PC-9 (cell line): ENCODE results near the gene ZNF710. TPM values are rescaled to one million over a fixed set of nuclear protein-coding genes. Genes with fewer than 3 reads are reported as not detected.

Experiments used
- BruUV-seq: library from RNA; stranded (reverse); fragments of 400-500 nt; replicated peaks from 2 replicates; lab custom pipeline; 2021; lab: Mats Ljungman, UMichigan
- CTCF ChIA-PET: fragments of 300-600 bp; sonication (Branson Sonifier 250); formaldehyde crosslinking; loops from one replicate; lab custom pipeline; 2022; ENCODE audit warnings: antibody characterized with exemption; lab: Charles Lee
- POLR2A ChIA-PET: fragments of 300-600 bp; sonication (Branson Sonifier 250); formaldehyde crosslinking; loops from one replicate; lab custom pipeline; 2022; ENCODE audit warnings: antibody characterized with exemption; ENCODE audit not compliant: unreplicated experiment; lab: Charles Lee
- DNase-seq, 2 experiments: peaks; one replicate each; pipeline versions ENCODE4 v3.0.0 to v3.0.0-alpha.2; 2015 to 2022; ENCODE audit warnings: mixed read lengths in 1 of 2
- H2AFZ ChIP-seq: fragments of 200-600 bp; sonication (generic); 2 replicates; pipeline ENCODE4 v1.8.1; 2017; ENCODE audit warnings: antibody characterized with exemption
- H3F3A ChIP-seq: fragments of 200-600 bp; sonication (generic); 2 replicates; pipeline ENCODE4 v1.8.1; 2017; ENCODE audit warnings: antibody characterized with exemption, mild to moderate bottlenecking, low read depth; ENCODE audit not compliant: insufficient read depth
- H3K27ac ChIP-seq: fragments of 200-600 bp; sonication (generic); 2 replicates; pipeline ENCODE4 v1.6.1; 2016; ENCODE audit warnings: mixed run types
- H3K27me3 ChIP-seq: fragments of 200-600 bp; sonication (generic); 2 replicates; pipeline ENCODE4 v1.6.1; 2016; ENCODE audit warnings: low read depth, mixed run types; ENCODE audit not compliant: insufficient read depth
- H3K36me3 ChIP-seq: fragments of 200-600 bp; sonication (generic); 2 replicates; pipeline ENCODE4 v1.6.1; 2016; ENCODE audit warnings: low read depth, mixed run types
- H3K4me1 ChIP-seq: fragments of 200-600 bp; sonication (generic); replicated peaks from 2 replicates; pipeline ENCODE4 v1.6.1; 2016; ENCODE audit warnings: mixed run types; ENCODE audit not compliant: insufficient read depth
- H3K4me2 ChIP-seq: fragments of 200-600 bp; sonication (generic); 2 replicates; pipeline ENCODE4 v1.6.1; 2017; ENCODE audit warnings: mixed run types
- H3K4me3 ChIP-seq: fragments of 200-600 bp; sonication (generic); 2 replicates; pipeline ENCODE4 v1.6.1; 2016; ENCODE audit warnings: mixed run types
- H3K79me2 ChIP-seq: fragments of 200-600 bp; sonication (generic); 2 replicates; pipeline ENCODE4 v1.6.1; 2017; ENCODE audit warnings: low read depth, mixed run types
- H3K9me2 ChIP-seq: fragments of 200-600 bp; sonication (generic); 2 replicates; pipeline ENCODE4 v1.8.1; 2017; ENCODE audit warnings: mild to moderate bottlenecking; ENCODE audit not compliant: insufficient read depth
- H3K9me3 ChIP-seq: fragments of 200-600 bp; sonication (generic); 2 replicates; pipeline ENCODE4 v1.8.1; 2016; ENCODE audit warnings: low read depth; ENCODE audit not compliant: insufficient read depth
- H4K20me1 ChIP-seq: fragments of 200-600 bp; sonication (generic); 2 replicates; pipeline ENCODE4 v1.8.1; 2017; ENCODE audit not compliant: insufficient read depth
- CTCF ChIP-seq: fragments of 200-600 bp; sonication (generic); conservative IDR thresholded peaks from 2 replicates; pipeline ENCODE4 v1.6.1; 2017; ENCODE audit warnings: mixed run types, antibody characterized with exemption, mild to moderate bottlenecking, moderate library complexity
- EZH2 ChIP-seq: fragments of 200-600 bp; sonication (generic); IDR thresholded peaks from 2 replicates; pipeline ENCODE4 v1.8.0; 2017; ENCODE audit warnings: antibody characterized with exemption, low read depth
- intact Hi-C: fragments of 100-400 bp; cut with micrococcal nuclease; formaldehyde crosslinking; loops from one replicate; pipeline ENCODE4 v1.10.0; 2022; ENCODE audit not compliant: unreplicated experiment
- total RNA-seq: library from RNA; stranded (reverse); gene quantifications from 2 replicates; pipeline ENCODE4 v1.2.3, GENCODE V29; 2021

ZNF710 gene
- total RNA-seq, 1 experiment from 2014 or later: 23.4 TPM

- no peak for DNase-seq
- intact Hi-C loops: no loop called here
- no peak for TF ChIP-seq CTCF
- TF ChIP-seq EZH2: no peak
- Histone ChIP-seq H3K79me2 (peaks cover 55% of the 10 kb centered on the region), H3K36me3 (no peaks in the 10 kb centered on the region), H3K27ac (no peak overlapping the region), H2AFZ (no peak overlapping the region), H3K4me1 (peaks cover 57% of the 10 kb centered on the region), H3K9me3 (no peaks in the 10 kb centered on the region), H3K27me3 (no peaks in the 10 kb centered on the region), H4K20me1 (no peaks in the 10 kb centered on the region), H3F3A (peaks cover 33% of the 10 kb centered on the region), H3K4me2 (no peak overlapping the region), H3K4me3 (no peak overlapping the region), H3K9me2 (no peaks in the 10 kb centered on the region)
- ChIA-PET CTCF (no interaction called here), POLR2A (interaction anchor here (0.6 kb wide), 1 partner anchor 143 kb away, joined by 5 read pairs; no protein-coding TSS in a partner anchor)
- no TSS peak for BruUV-seq
These were observed 36.4 kb downstream of the ZNF710 start for GRCh38 chr15:90037511-90037860.

- Histone ChIP-seq H3K27ac (peak overlapping the region; percentile 16), H3K79me2 (peaks cover 51% of the 10 kb centered on the region), H3K9me3 (no peaks in the 10 kb centered on the region), H3K4me3 (no peak overlapping the region), H3K36me3 (no peaks in the 10 kb centered on the region), H3K4me2 (no peak overlapping the region), H3K4me1 (peaks cover 53% of the 10 kb centered on the region), H4K20me1 (no peaks in the 10 kb centered on the region), H3F3A (peaks cover 33% of the 10 kb centered on the region), H2AFZ (no peak overlapping the region), H3K9me2 (no peaks in the 10 kb centered on the region), H3K27me3 (no peaks in the 10 kb centered on the region)
- TF ChIP-seq CTCF (no peak), EZH2 (no peak)
- CTCF ChIA-PET: no interaction called here
- no TSS peak for BruUV-seq
- DNase-seq: no peak
- intact Hi-C loops: no loop called here
- POLR2A ChIA-PET: no interaction called here
These were observed 37.0 kb downstream of the ZNF710 start for GRCh38 chr15:90037961-90038631.

- Histone ChIP-seq H2AFZ (no peak overlapping the region), H3K27ac (peak overlapping the region; percentile 16), H3K4me3 (no peak overlapping the region), H3F3A (peaks cover 29% of the 10 kb centered on the region), H3K9me2 (no peaks in the 10 kb centered on the region), H3K36me3 (no peaks in the 10 kb centered on the region), H3K27me3 (no peaks in the 10 kb centered on the region), H3K4me1 (peaks cover 47% of the 10 kb centered on the region), H3K79me2 (peaks cover 47% of the 10 kb centered on the region), H3K9me3 (no peaks in the 10 kb centered on the region), H4K20me1 (no peaks in the 10 kb centered on the region), H3K4me2 (no peak overlapping the region)
- peak in 1 of 2 experiments; percentile 66 for DNase-seq
- no peak for TF ChIP-seq CTCF
- no peak for TF ChIP-seq EZH2
- intact Hi-C loops: no loop called here
- ChIA-PET POLR2A (no interaction called here), CTCF (no interaction called here)
- BruUV-seq: no TSS peak
These were observed 37.5 kb downstream of the ZNF710 start for GRCh38 chr15:90038632-90039095.
